H1 (cell line): Measurements from ENCODE around the gene ARHGAP24. TPM values are rescaled to one million over a fixed set of nuclear protein-coding genes. Genes with fewer than 3 reads are reported as not detected.

Experiments
- CTCF ChIA-PET: fragments of 300-600 bp; sonication (Branson Sonifier 250); formaldehyde crosslinking; loops from one replicate; lab custom pipeline; 2021; ENCODE audit not compliant: partially characterized antibody; lab: Charles Lee
- POLR2A ChIA-PET: fragments of 300-600 bp; sonication (Branson Sonifier 250); formaldehyde crosslinking; loops from one replicate; lab custom pipeline; 2021; ENCODE audit warnings: inconsistent platforms; ENCODE audit not compliant: partially characterized antibody; lab: Charles Lee
- DNase-seq, 2 experiments: peaks; one replicate each; pipeline versions ENCODE4 v3.0.0 to v3.0.0-alpha.2; 2010 to 2022; ENCODE audit warnings: low spot score in 2 of 2, low read depth in 1 of 2, mixed read lengths in 1 of 2
- FAIRE-seq: peaks from 2 replicates; lab custom pipeline; 2011; peaks lifted over from hg19 to GRCh38; lab: Jason Lieb, UNC
- H2AFZ ChIP-seq: 2 replicates; pipeline ENCODE4 v1.8.1; 2012; ENCODE audit warnings: low read length, inconsistent platforms
- H2AK5ac ChIP-seq: 2 replicates; pipeline ENCODE4 v1.6.1; 2013; ENCODE audit warnings: low read depth, low read length
- H2BK120ac ChIP-seq: replicated peaks from 2 replicates; pipeline ENCODE3; 2013; ENCODE audit warnings: low read depth, low read length, inconsistent platforms
- H2BK12ac ChIP-seq: 2 replicates; pipeline ENCODE4 v1.6.1; 2013; ENCODE audit warnings: low read depth, low read length
- H2BK15ac ChIP-seq: 2 replicates; pipeline ENCODE4 v1.6.1; 2013; ENCODE audit warnings: low read length
- H2BK20ac ChIP-seq: 2 replicates; pipeline ENCODE4 v1.6.1; 2013; ENCODE audit warnings: low read length
- H2BK5ac ChIP-seq: 2 replicates; pipeline ENCODE4 v1.6.1; 2013; ENCODE audit warnings: low read depth, low read length
- H3K14ac ChIP-seq: 2 replicates; pipeline ENCODE4 v1.6.1; 2013; ENCODE audit warnings: inconsistent platforms; ENCODE audit not compliant: insufficient read length
- H3K18ac ChIP-seq: 2 replicates; pipeline ENCODE4 v1.6.1; 2013; ENCODE audit warnings: low read length; ENCODE audit errors: extremely low read depth
- H3K23ac ChIP-seq: 2 replicates; pipeline ENCODE4 v1.6.1; 2013; ENCODE audit warnings: inconsistent platforms; ENCODE audit not compliant: insufficient read length
- H3K23me2 ChIP-seq: 2 replicates; pipeline ENCODE4 v1.6.1; 2013; ENCODE audit warnings: low read depth, low read length
- H3K27ac ChIP-seq: 2 replicates; pipeline ENCODE4 v1.6.1; 2011; ENCODE audit warnings: low read depth, low read length, inconsistent platforms
- H3K27me3 ChIP-seq, 4 experiments: replicated peaks in 1 of 4; 1 replicate in 1 of 4; 2 replicates in 3 of 4; pipeline versions ENCODE4 v1.6.1 to v1.8.1; 2011 to 2013; ENCODE audit warnings: low read length in 3 of 4, mild to moderate bottlenecking in 3 of 4, inconsistent platforms in 2 of 4, mixed read lengths in 2 of 4, moderate library complexity in 1 of 4; ENCODE audit not compliant: control insufficient read depth in 3 of 4, insufficient read depth in 3 of 4; ENCODE audit errors: extremely low read depth in 1 of 4
- H3K36me3 ChIP-seq, 4 experiments: 2 replicates each; pipeline versions ENCODE4 v1.6.1 to v1.8.1; 2011 to 2013; ENCODE audit warnings: mild to moderate bottlenecking in 4 of 4, low read length in 3 of 4, moderate library complexity in 2 of 4, control low read depth in 1 of 4, inconsistent platforms in 1 of 4; ENCODE audit not compliant: insufficient read depth in 4 of 4, control insufficient read depth in 2 of 4
- H3K4ac ChIP-seq: replicated peaks from 2 replicates; pipeline ENCODE3; 2013; ENCODE audit warnings: low read length, low read depth, mixed read lengths, inconsistent platforms; ENCODE audit not compliant: insufficient read length
- H3K4me1 ChIP-seq, 4 experiments: replicated peaks in 1 of 4; 1 replicate in 1 of 4; 2 replicates in 3 of 4; pipeline versions ENCODE4 v1.6.1 to v1.8.1; 2011 to 2013; ENCODE audit warnings: low read length in 3 of 4, inconsistent platforms in 2 of 4, mixed read lengths in 1 of 4; ENCODE audit not compliant: insufficient read depth in 4 of 4, control insufficient read depth in 3 of 4
- H3K4me2 ChIP-seq, 2 experiments: 2 replicates each; pipeline versions ENCODE4 v1.6.1 to v1.8.1; 2011 to 2013; ENCODE audit warnings: low read depth in 2 of 2, low read length in 2 of 2, control low read depth in 1 of 2, inconsistent platforms in 1 of 2, mild to moderate bottlenecking in 1 of 2; ENCODE audit not compliant: insufficient read depth in 1 of 2
- H3K4me3 ChIP-seq, 4 experiments: fragments of 200-600, 300-600 bp in 1 of 4; sonication (generic), shearing (Covaris generic), sonication (Bioruptor Twin) in 1 of 4; 2 replicates each; pipeline versions ENCODE4 v1.5.1 to v1.8.1; 2011 to 2016; ENCODE audit warnings: low read length in 4 of 4, low read depth in 3 of 4, control low read depth in 2 of 4, inconsistent platforms in 2 of 4, mild to moderate bottlenecking in 2 of 4, mixed read lengths in 1 of 4, moderate library complexity in 1 of 4; ENCODE audit not compliant: insufficient read depth in 2 of 4; ENCODE audit errors: extremely low read depth in 1 of 4
- H3K56ac ChIP-seq: replicated peaks from 2 replicates; pipeline ENCODE3; 2013; ENCODE audit warnings: low read depth, mild to moderate bottlenecking, mixed read lengths, low read length, inconsistent platforms; ENCODE audit not compliant: insufficient read length
- H3K79me1 ChIP-seq: 2 replicates; pipeline ENCODE4 v1.6.1; 2013; ENCODE audit warnings: low read depth, low read length, control low read depth
- H3K79me2 ChIP-seq, 2 experiments: 2 replicates each; pipeline versions ENCODE4 v1.6.1 to v1.8.1; 2012 to 2013; ENCODE audit warnings: low read length in 2 of 2, mild to moderate bottlenecking in 2 of 2, inconsistent platforms in 1 of 2; ENCODE audit not compliant: insufficient read depth in 2 of 2, control insufficient read depth in 1 of 2
- H3K9ac ChIP-seq, 4 experiments: replicated peaks in 1 of 4; 1 replicate in 1 of 4; 2 replicates in 3 of 4; pipeline versions ENCODE4 v1.6.1 to v1.8.1; 2011 to 2013; ENCODE audit warnings: low read depth in 3 of 4, low read length in 3 of 4, control low read depth in 2 of 4, mild to moderate bottlenecking in 2 of 4, moderate library complexity in 2 of 4, inconsistent platforms in 1 of 4; ENCODE audit errors: extremely low read depth in 1 of 4
- H3K9me3 ChIP-seq, 2 experiments: 2 replicates each; pipeline versions ENCODE4 v1.6.1 to v1.8.1; 2012 to 2013; ENCODE audit warnings: mild to moderate bottlenecking in 2 of 2, moderate library complexity in 2 of 2, control low read depth in 1 of 2, inconsistent platforms in 1 of 2, low read depth in 1 of 2, low read length in 1 of 2, mixed read lengths in 1 of 2; ENCODE audit not compliant: insufficient read depth in 2 of 2
- H4K20me1 ChIP-seq, 2 experiments: replicated peaks in 1 of 2; 2 replicates each; pipeline versions ENCODE3 to v1.8.1; 2011 to 2013; ENCODE audit warnings: inconsistent platforms in 2 of 2, low read length in 2 of 2, mild to moderate bottlenecking in 1 of 2; ENCODE audit not compliant: insufficient read depth in 2 of 2, control insufficient read depth in 1 of 2
- H4K5ac ChIP-seq: 2 replicates; pipeline ENCODE4 v1.6.1; 2013; ENCODE audit warnings: low read length, low read depth, mixed read lengths, inconsistent platforms; ENCODE audit not compliant: insufficient read length
- H4K8ac ChIP-seq: 2 replicates; pipeline ENCODE4 v1.8.0; 2013; ENCODE audit warnings: mild to moderate bottlenecking, moderate library complexity, low read length, inconsistent platforms; ENCODE audit not compliant: insufficient read depth; ENCODE audit errors: extremely low read depth
- H4K91ac ChIP-seq: replicated peaks from 2 replicates; pipeline ENCODE3; 2013; ENCODE audit warnings: low read length, mixed read lengths, inconsistent platforms; ENCODE audit not compliant: insufficient read length
- CHD2 ChIP-seq: IDR thresholded peaks from 2 replicates; pipeline ENCODE4 v1.6.1; 2012; ENCODE audit warnings: low read length, improper control_type of control experiment
- FOSL1 ChIP-seq: IDR thresholded peaks from 2 replicates; pipeline ENCODE4 v1.6.1; 2011; ENCODE audit warnings: mild to moderate bottlenecking, low read depth, low read length, moderate library complexity; ENCODE audit not compliant: insufficient read depth
- HDAC6 ChIP-seq: IDR thresholded peaks from one replicate; pipeline ENCODE4 v1.7.1; 2012; ENCODE audit warnings: low read depth, mild to moderate bottlenecking, inconsistent platforms, low read length, moderate library complexity
- PHF8 ChIP-seq: fragments of 200-600 bp; sonication (generic); conservative IDR thresholded peaks from 2 replicates; pipeline ENCODE4 v1.7.1; 2012; ENCODE audit warnings: low read depth, mild to moderate bottlenecking, inconsistent platforms, low read length, moderate library complexity
- RBBP5 ChIP-seq: IDR thresholded peaks from 2 replicates; pipeline ENCODE4 v1.7.1; 2012; ENCODE audit warnings: low read depth, mild to moderate bottlenecking, inconsistent platforms, low read length, moderate library complexity, borderline replicate concordance
- SIX5 ChIP-seq: IDR thresholded peaks from 2 replicates; pipeline ENCODE4 v1.6.1; 2011; ENCODE audit warnings: mild to moderate bottlenecking, low read depth, low read length
- TAF7 ChIP-seq: optimal IDR thresholded peaks from 2 replicates; pipeline ENCODE3; 2011; ENCODE audit warnings: low read depth, mild to moderate bottlenecking, inconsistent platforms, low read length, moderate library complexity, borderline replicate concordance
- whole genome bisulfite sequencing, 2 experiments: shearing (Covaris generic) in 1 of 2; methylation state at CpG; one replicate each; pipeline versions ENCODE4 v1.1.6 to v1.1.7; 2013 to 2015; ENCODE audit warnings: low lambda C conversion rate in 2 of 2, mixed read lengths in 2 of 2, inconsistent platforms in 1 of 2, low coverage in 1 of 2, missing lambda C conversion rate in 1 of 2; ENCODE audit not compliant: insufficient replicate concordance in 2 of 2, insufficient coverage in 1 of 2, insufficient read length in 1 of 2; ENCODE audit errors: extremely low coverage in 1 of 2, missing lambda C conversion rate in 1 of 2; 5-methylcytosine and 5-hydroxymethylcytosine counted together
- polyA plus RNA-seq, 7 experiments: library from polyadenylated mRNA; depleted of rRNA in 3 of 7; stranded (reverse) in 5 of 7; unstranded in 2 of 7; fragments of >200 nt in 5 of 7; fragments of 200-250 nt in 2 of 7; gene quantifications; 1 replicate in 5 of 7; 2 replicates in 1 of 7; 4 replicates in 1 of 7; pipeline versions ENCODE4 v1.2.1 to v1.2.3, GENCODE V29; 2011 to 2013; ENCODE audit warnings: missing spikeins in 2 of 7, mixed read lengths in 2 of 7
- total RNA-seq: library from RNA; stranded (reverse); fragmentation: NEBNext Ultra II Directional; extraction: Animal tissue kit (Norgen Biotek cat#: 25700); gene quantifications from 2 replicates; pipeline ENCODE4 v1.2.1, GENCODE V29; 2021

The ARHGAP24 gene
- total and polyA plus RNA-seq, 2 of the 8 experiments (the other 6 are each of a cell fraction or from before 2014, with no cell fraction given): 0.08 to 0.50 TPM

GRCh38 chr4:85615952-85616351 lies 141.0 kb downstream of the ARHGAP24 start:
- no peaks in the 10 kb centered on the region for H3K27me3 ChIP-seq
- no peak overlapping the region for H2BK12ac ChIP-seq
- no peak overlapping the region for H2AFZ ChIP-seq
- no peaks in the 10 kb centered on the region for H4K20me1 ChIP-seq
- H3K4me2 ChIP-seq: no peak overlapping the region
- no peak overlapping the region for H2AK5ac ChIP-seq
- no peak overlapping the region for H4K5ac ChIP-seq
- no peak overlapping the region for H2BK120ac ChIP-seq
- no peak overlapping the region for H3K4ac ChIP-seq
- no peak overlapping the region for H3K23ac ChIP-seq
- POLR2A ChIA-PET: no interaction called here
- no peaks in the 10 kb centered on the region for H3K4me1 ChIP-seq
- no peaks in the 10 kb centered on the region for H3K23me2 ChIP-seq
- H3K79me1 ChIP-seq: no peaks in the 10 kb centered on the region
- no peak overlapping the region for H2BK5ac ChIP-seq
- no peak for FAIRE-seq
- no peaks in the 10 kb centered on the region for H3K9me3 ChIP-seq
- no peak overlapping the region for H4K8ac ChIP-seq
- H2BK20ac ChIP-seq: no peak overlapping the region
- H3K14ac ChIP-seq: no peak overlapping the region
- DNase-seq: no peak
- no peaks in the 10 kb centered on the region for H3K79me2 ChIP-seq
- H3K27ac ChIP-seq: no peak overlapping the region
- no peak overlapping the region for H4K91ac ChIP-seq
- no peak overlapping the region for H3K56ac ChIP-seq
- no peak overlapping the region for H3K9ac ChIP-seq
- no peak overlapping the region for H3K18ac ChIP-seq
- CTCF ChIA-PET: no interaction called here
- no peak overlapping the region for H3K4me3 ChIP-seq
- no peak overlapping the region for H2BK15ac ChIP-seq
- no peaks in the 10 kb centered on the region for H3K36me3 ChIP-seq
- WGBS, 2 experiments: 91% methylated on average over 2 of the region's 2 CpGs; no CpG with 5 or more reads in 1 of the 2 experiments
- TF ChIP-seq FOSL1: no peak
- TF ChIP-seq PHF8: no peak
- TF ChIP-seq SIX5: no peak
- no peak for TF ChIP-seq RBBP5
- no peak for TF ChIP-seq CHD2
- no peak for TF ChIP-seq HDAC6
- TF ChIP-seq TAF7: no peak
